GM12878 (cell line): ENCODE results near the gene JAKMIP1. TPM values are rescaled to one million over a fixed set of nuclear protein-coding genes. Genes with fewer than 3 reads are reported as not detected.

ENCODE experiments used
- ATAC-seq: fragments of 200-7000 bp; cut with Tn5 transposase; 3 replicates; pipeline ENCODE4 v1.9.1; 2020; ENCODE audit warnings: mild to moderate bottlenecking, moderate library complexity
- BruUV-seq: library from RNA; stranded (reverse); fragments of 400-500 nt; replicated peaks from 2 replicates; lab custom pipeline; 2021; lab: Mats Ljungman, UMichigan
- CTCF ChIA-PET: fragments of 300-600 bp; sonication (Branson Sonifier 250); formaldehyde crosslinking; extraction: SDS; loops from one replicate; lab custom pipeline; 2021; ENCODE audit warnings: inconsistent platforms; lab: Yijun Ruan, JAX
- POLR2A ChIA-PET: fragments of 350-600 bp; formaldehyde crosslinking; extraction: SDS; loops from one replicate; lab custom pipeline; 2021; ENCODE audit warnings: inconsistent platforms; lab: Charles Lee
- RAD21 ChIA-PET: fragments of 300-600 bp; sonication (Branson Sonifier 250); formaldehyde crosslinking; loops from one replicate; lab custom pipeline; 2023; ENCODE audit warnings: antibody characterized with exemption; ENCODE audit not compliant: unreplicated experiment; lab: Charles Lee
- SMC1A ChIA-PET: fragments of 300-600 bp; sonication (Branson Sonifier 250); formaldehyde crosslinking; loops from one replicate; lab custom pipeline; 2023; ENCODE audit not compliant: unreplicated experiment, uncharacterized antibody; lab: Charles Lee
- DNase-seq: peaks from one replicate; pipeline ENCODE4 v3.0.0-alpha.2; 2011; ENCODE audit warnings: low read depth, low spot score
- FAIRE-seq: peaks from 3 replicates; lab custom pipeline; 2011; peaks lifted over from hg19 to GRCh38; lab: Jason Lieb, UNC
- H2AFZ ChIP-seq: 2 replicates; pipeline ENCODE4 v1.6.0; 2011; ENCODE audit warnings: low read depth, low read length, control low read depth; ENCODE audit not compliant: control insufficient read depth
- H3K27ac ChIP-seq: 2 replicates; pipeline ENCODE4 v1.5.1; 2011; ENCODE audit warnings: control low read depth; ENCODE audit not compliant: control insufficient read depth, insufficient read depth
- H3K27me3 ChIP-seq, 2 experiments: replicated peaks in 1 of 2; 2 replicates each; pipeline versions ENCODE4 v1.6.0 to v1.6.1; 2011; ENCODE audit warnings: low read length in 1 of 2; ENCODE audit not compliant: control insufficient read depth in 2 of 2, insufficient read depth in 2 of 2
- H3K36me3 ChIP-seq, 2 experiments: 2 replicates each; pipeline ENCODE4 v1.5.1; 2011; ENCODE audit warnings: low read length in 1 of 2; ENCODE audit not compliant: control insufficient read depth in 2 of 2, insufficient read depth in 2 of 2
- H3K4me1 ChIP-seq: 2 replicates; pipeline ENCODE4 v1.6.1; 2011; ENCODE audit warnings: mild to moderate bottlenecking, low read length, moderate library complexity, mixed read lengths; ENCODE audit not compliant: control insufficient read depth, insufficient read depth
- H3K4me2 ChIP-seq: 2 replicates; pipeline ENCODE4 v1.6.0; 2011; ENCODE audit warnings: control low read depth; ENCODE audit not compliant: control insufficient read depth, insufficient read depth
- H3K4me3 ChIP-seq: fragments of 200-600 bp; sonication (generic); 2 replicates; pipeline ENCODE4 v1.5.1; 2016
- H3K79me2 ChIP-seq: 2 replicates; pipeline ENCODE4 v1.6.0; 2011; ENCODE audit warnings: low read length; ENCODE audit not compliant: control insufficient read depth, insufficient read depth
- H3K9ac ChIP-seq: 2 replicates; pipeline ENCODE4 v1.8.0; 2011; ENCODE audit warnings: low read length, control low read depth, mixed read lengths; ENCODE audit not compliant: control insufficient read depth, insufficient read depth
- H3K9me3 ChIP-seq: replicated peaks from 3 replicates; pipeline ENCODE4 v1.5.1; 2011; ENCODE audit warnings: mild to moderate bottlenecking, low read length; ENCODE audit not compliant: control insufficient read depth, insufficient read depth
- H4K20me1 ChIP-seq: 2 replicates; pipeline ENCODE4 v1.6.0; 2011; ENCODE audit not compliant: control insufficient read depth, insufficient read depth
- FOXK2 ChIP-seq: fragments of 450-650 bp; IDR thresholded peaks from 2 replicates; pipeline ENCODE4 v1.6.1; 2017; ENCODE audit warnings: mild to moderate bottlenecking, moderate library complexity
- KAT2A ChIP-seq: conservative IDR thresholded peaks from 2 replicates; pipeline ENCODE4 v1.6.1; 2011; ENCODE audit warnings: low read depth, low read length; ENCODE audit not compliant: control insufficient read depth
- MYB ChIP-seq: fragments of 150-350 bp; IDR thresholded peaks from 2 replicates; pipeline ENCODE4 v1.6.1; 2014; ENCODE audit warnings: mild to moderate bottlenecking, low read depth, low read length, borderline replicate concordance
- RELA ChIP-seq: fragments of 450-650 bp; IDR thresholded peaks from 2 replicates; pipeline ENCODE4 v1.8.0; 2014; ENCODE audit warnings: borderline replicate concordance; ENCODE audit not compliant: partially characterized antibody
- WGBS: methylation state at CpG from one replicate; pipeline ENCODE4 v1.1.6; 2016; ENCODE audit warnings: low lambda C conversion rate; ENCODE audit not compliant: insufficient replicate concordance, insufficient coverage; ENCODE audit errors: missing lambda C conversion rate; 5-methylcytosine and 5-hydroxymethylcytosine counted together
- in situ Hi-C: fragments of 300-500 bp; cut with MboI; formaldehyde crosslinking; loops from 9 replicates; pipeline ENCODE4 v1.14.3; 2018; ENCODE audit warnings: mixed read lengths
- intact Hi-C: fragments of 100-400 bp; cut with micrococcal nuclease; formaldehyde crosslinking; loops from one replicate; pipeline ENCODE4 v1.14.2; 2022; ENCODE audit not compliant: unreplicated experiment
- polyA plus RNA-seq, 11 experiments: library from polyadenylated mRNA; depleted of rRNA in 4 of 11; unstranded in 6 of 11; stranded (reverse) in 5 of 11; fragments of >200 nt; fragmentation: Nextera tagmentation in 4 of 11; fragmentation: Illumina TruSeq in 1 of 11; extraction: Ambion mirVana in 4 of 11; extraction: Trizol in 1 of 11; gene quantifications; 1 replicate in 1 of 11; 2 replicates in 10 of 11; pipeline versions ENCODE4 v1.2.1 to v1.2.3, GENCODE V29; 2011 to 2016; ENCODE audit warnings: inconsistent platforms in 2 of 11, missing spikeins in 2 of 11, low read depth in 1 of 11
- total RNA-seq, 4 experiments: library from RNA; depleted of rRNA in 3 of 4; stranded (reverse); fragments of >200 nt in 3 of 4; fragmentation: Illumina TruSeq in 1 of 4; extraction: Trizol in 1 of 4; gene quantifications; 2 replicates each; pipeline versions ENCODE4 v1.2.1 to v1.2.3, GENCODE V29; 2013 to 2021
- TF ChIP-seq, protein P1 (sequence below): IDR thresholded peaks from 2 replicates; pipeline ENCODE4 v1.6.1; 2012; ENCODE audit warnings: low read length, inconsistent platforms
- TF ChIP-seq, protein P2 (sequence below): fragments of 450-650 bp; formaldehyde crosslinking; IDR thresholded peaks from 2 replicates; pipeline ENCODE4 v1.4.0; 2020; ENCODE audit warnings: mild to moderate bottlenecking, moderate library complexity
- TF ChIP-seq, protein P3 (sequence below): fragments of 450-650 bp; IDR thresholded peaks from 2 replicates; pipeline ENCODE4 v1.6.1; 2017; ENCODE audit warnings: mild to moderate bottlenecking
- TF ChIP-seq, protein P4 (sequence below): fragments of 450-650 bp; IDR thresholded peaks from 2 replicates; pipeline ENCODE4 v1.6.1; 2017; ENCODE audit warnings: antibody characterized with exemption, mild to moderate bottlenecking, moderate library complexity
- TF ChIP-seq, protein P5 (sequence below): fragments of 450-650 bp; IDR thresholded peaks from 2 replicates; pipeline ENCODE4 v1.6.1; 2018; ENCODE audit warnings: mild to moderate bottlenecking, low read depth, moderate library complexity; ENCODE audit not compliant: partially characterized antibody

The JAKMIP1 gene
- total and polyA plus RNA-seq, 10 of the 15 experiments (the other 5 are each of a cell fraction or from before 2014, with no cell fraction given): 0.52 to 16.7 (median 12.3) TPM

DNA sequence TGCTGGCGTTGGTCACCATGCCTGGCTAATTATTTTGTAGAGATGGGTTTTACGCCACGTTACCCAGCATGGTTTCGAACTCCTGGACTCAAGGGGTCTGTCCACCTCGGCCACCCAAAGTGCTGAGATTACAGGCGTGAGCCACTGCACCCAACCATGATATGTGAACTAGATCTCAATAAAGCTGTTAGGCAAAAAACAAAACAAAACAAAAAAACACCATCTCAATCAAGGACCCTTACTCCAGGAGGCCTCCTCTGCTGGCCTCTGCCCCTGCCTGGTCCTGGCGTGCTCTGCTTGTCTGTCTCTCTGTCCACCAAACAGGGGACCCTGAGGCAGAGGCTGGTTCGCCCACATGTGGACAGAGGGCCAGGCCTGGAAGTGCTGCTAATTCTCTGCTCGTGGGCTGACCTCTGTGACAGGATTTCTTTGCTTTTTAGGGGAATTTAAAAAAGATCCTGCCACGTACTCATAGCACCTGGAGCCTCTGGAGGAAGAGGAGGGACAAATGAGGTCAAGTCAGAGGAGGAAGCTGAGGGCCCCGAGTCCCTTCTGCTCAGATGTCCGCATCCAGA lies 36.6 kb upstream of the JAKMIP1 start:
- Histone ChIP-seq H3K4me1 (no peaks in the 10 kb centered on the region), H3K27ac (no peak overlapping the region), H3K4me2 (no peak overlapping the region), H3K36me3 (no peaks in the 10 kb centered on the region), H3K9ac (no peak overlapping the region), H2AFZ (no peak overlapping the region), H3K27me3 (no peaks in the 10 kb centered on the region; a peak in 2 of 4 replicates), H3K4me3 (no peak overlapping the region), H4K20me1 (no peaks in the 10 kb centered on the region), H3K79me2 (no peaks in the 10 kb centered on the region), H3K9me3 (no peaks in the 10 kb centered on the region)
- intact Hi-C loops: no loop called here
- WGBS: 31% methylated on average over 12 of the region's 12 CpGs
- ChIA-PET CTCF (interaction anchor here (1.1 kb wide), 1 partner anchor 30 kb away, joined by 3 read pairs; no protein-coding TSS in a partner anchor), RAD21 (no interaction called here), SMC1A (no interaction called here), POLR2A (no interaction called here)
- no peak for FAIRE-seq
- in situ Hi-C loops: no loop called here
- BruUV-seq: no TSS peak
- no peak for ATAC-seq
- no peak for DNase-seq
- TF ChIP-seq, protein P1, sequence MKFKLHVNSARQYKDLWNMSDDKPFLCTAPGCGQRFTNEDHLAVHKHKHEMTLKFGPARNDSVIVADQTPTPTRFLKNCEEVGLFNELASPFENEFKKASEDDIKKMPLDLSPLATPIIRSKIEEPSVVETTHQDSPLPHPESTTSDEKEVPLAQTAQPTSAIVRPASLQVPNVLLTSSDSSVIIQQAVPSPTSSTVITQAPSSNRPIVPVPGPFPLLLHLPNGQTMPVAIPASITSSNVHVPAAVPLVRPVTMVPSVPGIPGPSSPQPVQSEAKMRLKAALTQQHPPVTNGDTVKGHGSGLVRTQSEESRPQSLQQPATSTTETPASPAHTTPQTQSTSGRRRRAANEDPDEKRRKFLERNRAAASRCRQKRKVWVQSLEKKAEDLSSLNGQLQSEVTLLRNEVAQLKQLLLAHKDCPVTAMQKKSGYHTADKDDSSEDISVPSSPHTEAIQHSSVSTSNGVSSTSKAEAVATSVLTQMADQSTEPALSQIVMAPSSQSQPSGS: no peak
- TF ChIP-seq, protein P2, sequence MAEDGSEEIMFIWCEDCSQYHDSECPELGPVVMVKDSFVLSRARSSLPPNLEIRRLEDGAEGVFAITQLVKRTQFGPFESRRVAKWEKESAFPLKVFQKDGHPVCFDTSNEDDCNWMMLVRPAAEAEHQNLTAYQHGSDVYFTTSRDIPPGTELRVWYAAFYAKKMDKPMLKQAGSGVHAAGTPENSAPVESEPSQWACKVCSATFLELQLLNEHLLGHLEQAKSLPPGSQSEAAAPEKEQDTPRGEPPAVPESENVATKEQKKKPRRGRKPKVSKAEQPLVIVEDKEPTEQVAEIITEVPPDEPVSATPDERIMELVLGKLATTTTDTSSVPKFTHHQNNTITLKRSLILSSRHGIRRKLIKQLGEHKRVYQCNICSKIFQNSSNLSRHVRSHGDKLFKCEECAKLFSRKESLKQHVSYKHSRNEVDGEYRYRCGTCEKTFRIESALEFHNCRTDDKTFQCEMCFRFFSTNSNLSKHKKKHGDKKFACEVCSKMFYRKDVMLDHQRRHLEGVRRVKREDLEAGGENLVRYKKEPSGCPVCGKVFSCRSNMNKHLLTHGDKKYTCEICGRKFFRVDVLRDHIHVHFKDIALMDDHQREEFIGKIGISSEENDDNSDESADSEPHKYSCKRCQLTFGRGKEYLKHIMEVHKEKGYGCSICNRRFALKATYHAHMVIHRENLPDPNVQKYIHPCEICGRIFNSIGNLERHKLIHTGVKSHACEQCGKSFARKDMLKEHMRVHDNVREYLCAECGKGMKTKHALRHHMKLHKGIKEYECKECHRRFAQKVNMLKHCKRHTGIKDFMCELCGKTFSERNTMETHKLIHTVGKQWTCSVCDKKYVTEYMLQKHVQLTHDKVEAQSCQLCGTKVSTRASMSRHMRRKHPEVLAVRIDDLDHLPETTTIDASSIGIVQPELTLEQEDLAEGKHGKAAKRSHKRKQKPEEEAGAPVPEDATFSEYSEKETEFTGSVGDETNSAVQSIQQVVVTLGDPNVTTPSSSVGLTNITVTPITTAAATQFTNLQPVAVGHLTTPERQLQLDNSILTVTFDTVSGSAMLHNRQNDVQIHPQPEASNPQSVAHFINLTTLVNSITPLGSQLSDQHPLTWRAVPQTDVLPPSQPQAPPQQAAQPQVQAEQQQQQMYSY (CRISPR knock-in tag): no peak
- TF ChIP-seq, protein P3, sequence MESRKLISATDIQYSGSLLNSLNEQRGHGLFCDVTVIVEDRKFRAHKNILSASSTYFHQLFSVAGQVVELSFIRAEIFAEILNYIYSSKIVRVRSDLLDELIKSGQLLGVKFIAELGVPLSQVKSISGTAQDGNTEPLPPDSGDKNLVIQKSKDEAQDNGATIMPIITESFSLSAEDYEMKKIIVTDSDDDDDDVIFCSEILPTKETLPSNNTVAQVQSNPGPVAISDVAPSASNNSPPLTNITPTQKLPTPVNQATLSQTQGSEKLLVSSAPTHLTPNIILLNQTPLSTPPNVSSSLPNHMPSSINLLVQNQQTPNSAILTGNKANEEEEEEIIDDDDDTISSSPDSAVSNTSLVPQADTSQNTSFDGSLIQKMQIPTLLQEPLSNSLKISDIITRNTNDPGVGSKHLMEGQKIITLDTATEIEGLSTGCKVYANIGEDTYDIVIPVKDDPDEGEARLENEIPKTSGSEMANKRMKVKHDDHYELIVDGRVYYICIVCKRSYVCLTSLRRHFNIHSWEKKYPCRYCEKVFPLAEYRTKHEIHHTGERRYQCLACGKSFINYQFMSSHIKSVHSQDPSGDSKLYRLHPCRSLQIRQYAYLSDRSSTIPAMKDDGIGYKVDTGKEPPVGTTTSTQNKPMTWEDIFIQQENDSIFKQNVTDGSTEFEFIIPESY: no peak
- TF ChIP-seq, protein P4, sequence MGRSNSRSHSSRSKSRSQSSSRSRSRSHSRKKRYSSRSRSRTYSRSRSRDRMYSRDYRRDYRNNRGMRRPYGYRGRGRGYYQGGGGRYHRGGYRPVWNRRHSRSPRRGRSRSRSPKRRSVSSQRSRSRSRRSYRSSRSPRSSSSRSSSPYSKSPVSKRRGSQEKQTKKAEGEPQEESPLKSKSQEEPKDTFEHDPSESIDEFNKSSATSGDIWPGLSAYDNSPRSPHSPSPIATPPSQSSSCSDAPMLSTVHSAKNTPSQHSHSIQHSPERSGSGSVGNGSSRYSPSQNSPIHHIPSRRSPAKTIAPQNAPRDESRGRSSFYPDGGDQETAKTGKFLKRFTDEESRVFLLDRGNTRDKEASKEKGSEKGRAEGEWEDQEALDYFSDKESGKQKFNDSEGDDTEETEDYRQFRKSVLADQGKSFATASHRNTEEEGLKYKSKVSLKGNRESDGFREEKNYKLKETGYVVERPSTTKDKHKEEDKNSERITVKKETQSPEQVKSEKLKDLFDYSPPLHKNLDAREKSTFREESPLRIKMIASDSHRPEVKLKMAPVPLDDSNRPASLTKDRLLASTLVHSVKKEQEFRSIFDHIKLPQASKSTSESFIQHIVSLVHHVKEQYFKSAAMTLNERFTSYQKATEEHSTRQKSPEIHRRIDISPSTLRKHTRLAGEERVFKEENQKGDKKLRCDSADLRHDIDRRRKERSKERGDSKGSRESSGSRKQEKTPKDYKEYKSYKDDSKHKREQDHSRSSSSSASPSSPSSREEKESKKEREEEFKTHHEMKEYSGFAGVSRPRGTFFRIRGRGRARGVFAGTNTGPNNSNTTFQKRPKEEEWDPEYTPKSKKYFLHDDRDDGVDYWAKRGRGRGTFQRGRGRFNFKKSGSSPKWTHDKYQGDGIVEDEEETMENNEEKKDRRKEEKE: no peak
- TF ChIP-seq MYB: no peak
- no peak for TF ChIP-seq FOXK2
- no peak for TF ChIP-seq KAT2A
- TF ChIP-seq, protein P5, sequence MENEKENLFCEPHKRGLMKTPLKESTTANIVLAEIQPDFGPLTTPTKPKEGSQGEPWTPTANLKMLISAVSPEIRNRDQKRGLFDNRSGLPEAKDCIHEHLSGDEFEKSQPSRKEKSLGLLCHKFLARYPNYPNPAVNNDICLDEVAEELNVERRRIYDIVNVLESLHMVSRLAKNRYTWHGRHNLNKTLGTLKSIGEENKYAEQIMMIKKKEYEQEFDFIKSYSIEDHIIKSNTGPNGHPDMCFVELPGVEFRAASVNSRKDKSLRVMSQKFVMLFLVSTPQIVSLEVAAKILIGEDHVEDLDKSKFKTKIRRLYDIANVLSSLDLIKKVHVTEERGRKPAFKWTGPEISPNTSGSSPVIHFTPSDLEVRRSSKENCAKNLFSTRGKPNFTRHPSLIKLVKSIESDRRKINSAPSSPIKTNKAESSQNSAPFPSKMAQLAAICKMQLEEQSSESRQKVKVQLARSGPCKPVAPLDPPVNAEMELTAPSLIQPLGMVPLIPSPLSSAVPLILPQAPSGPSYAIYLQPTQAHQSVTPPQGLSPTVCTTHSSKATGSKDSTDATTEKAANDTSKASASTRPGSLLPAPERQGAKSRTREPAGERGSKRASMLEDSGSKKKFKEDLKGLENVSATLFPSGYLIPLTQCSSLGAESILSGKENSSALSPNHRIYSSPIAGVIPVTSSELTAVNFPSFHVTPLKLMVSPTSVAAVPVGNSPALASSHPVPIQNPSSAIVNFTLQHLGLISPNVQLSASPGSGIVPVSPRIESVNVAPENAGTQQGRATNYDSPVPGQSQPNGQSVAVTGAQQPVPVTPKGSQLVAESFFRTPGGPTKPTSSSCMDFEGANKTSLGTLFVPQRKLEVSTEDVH: no peak
- no peak for TF ChIP-seq RELA
